T-helper 9 cell (primary cell): Measurements from ENCODE around the gene ALG9.
A peak's percentile ranks its signal among the peaks of the same experiment; 100 is the strongest.
"Not testable (repeated sequence)": the region's sequence is repeated elsewhere in the genome, so short reads cannot be mapped to it uniquely, and the experiment has no call there.

Experiments used
- DNase-seq: peaks from one replicate; pipeline ENCODE4 v3.0.0-alpha.2; 2020
- total RNA-seq, 2 donors: gene quantifications; one replicate each; lab custom pipeline; 2026; lab: John Stamatoyannopoulos, UW

The ALG9 gene, protein sequence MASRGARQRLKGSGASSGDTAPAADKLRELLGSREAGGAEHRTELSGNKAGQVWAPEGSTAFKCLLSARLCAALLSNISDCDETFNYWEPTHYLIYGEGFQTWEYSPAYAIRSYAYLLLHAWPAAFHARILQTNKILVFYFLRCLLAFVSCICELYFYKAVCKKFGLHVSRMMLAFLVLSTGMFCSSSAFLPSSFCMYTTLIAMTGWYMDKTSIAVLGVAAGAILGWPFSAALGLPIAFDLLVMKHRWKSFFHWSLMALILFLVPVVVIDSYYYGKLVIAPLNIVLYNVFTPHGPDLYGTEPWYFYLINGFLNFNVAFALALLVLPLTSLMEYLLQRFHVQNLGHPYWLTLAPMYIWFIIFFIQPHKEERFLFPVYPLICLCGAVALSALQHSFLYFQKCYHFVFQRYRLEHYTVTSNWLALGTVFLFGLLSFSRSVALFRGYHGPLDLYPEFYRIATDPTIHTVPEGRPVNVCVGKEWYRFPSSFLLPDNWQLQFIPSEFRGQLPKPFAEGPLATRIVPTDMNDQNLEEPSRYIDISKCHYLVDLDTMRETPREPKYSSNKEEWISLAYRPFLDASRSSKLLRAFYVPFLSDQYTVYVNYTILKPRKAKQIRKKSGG
- 6.3 to 9.2 reads per million in 2 donors for total RNA-seq

DNA sequence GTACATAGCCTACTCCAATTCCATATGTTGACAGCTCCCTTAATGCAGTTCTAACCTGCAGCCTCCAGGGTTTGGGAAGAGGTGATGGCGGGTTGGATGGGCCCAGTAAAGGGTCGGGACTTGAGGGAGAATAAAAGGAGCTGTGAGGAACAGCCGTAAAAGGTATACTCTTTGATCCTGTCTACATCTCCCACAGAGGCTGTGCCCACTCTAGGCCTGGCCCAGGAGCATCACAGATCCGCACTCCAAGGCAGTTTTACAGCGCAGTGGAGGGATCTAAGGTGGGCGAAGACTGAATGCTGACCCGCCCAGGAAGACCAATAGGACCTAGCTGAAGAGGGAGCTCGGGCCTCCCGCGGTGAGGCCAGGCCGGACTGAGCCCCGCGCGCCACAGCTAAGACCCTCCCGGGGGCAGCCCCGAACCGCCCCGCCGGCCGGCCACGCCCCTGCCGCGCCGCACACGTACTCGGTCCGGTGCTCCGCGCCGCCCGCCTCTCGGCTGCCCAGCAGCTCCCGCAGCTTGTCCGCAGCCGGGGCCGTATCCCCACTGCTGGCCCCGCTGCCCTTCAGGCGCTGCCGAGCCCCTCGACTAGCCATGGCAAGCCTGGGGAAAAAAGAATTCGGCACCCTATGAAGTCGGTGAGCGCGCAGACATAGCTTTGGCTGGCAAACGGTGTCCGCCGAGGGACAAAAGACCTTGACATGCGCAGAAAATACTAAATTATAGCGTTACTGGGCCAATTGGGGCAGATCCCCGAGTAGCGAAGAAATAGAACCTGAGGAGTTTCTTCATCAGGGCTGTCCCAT lies at the start of gene ALG9:
TSS of gene ALG9 (minus strand) at position 696 of the 807 bp plus-strand sequence. CDS start at position 597, 99 bp downstream.
- peak; percentile 92 for DNase-seq

DNA sequence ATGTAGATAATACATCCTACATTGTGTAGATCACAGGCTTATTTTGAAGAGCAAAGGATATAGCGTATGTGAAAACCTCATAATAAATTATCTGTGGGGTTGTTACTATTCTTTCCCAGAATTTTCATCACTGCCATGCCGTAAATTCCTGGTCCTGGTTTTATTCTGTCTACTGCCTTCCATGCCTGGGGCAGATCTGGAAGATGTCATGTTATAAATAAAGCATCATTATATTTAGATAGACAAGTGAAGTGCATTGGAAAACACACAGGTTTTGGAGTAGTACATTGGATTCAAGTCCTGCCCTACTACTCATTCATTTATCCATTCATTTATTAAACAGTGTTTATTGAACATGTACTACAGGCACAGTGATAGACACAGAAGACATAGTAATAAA lies 49.5 kb upstream of the ALG9 start:
- no peak for DNase-seq

DNA sequence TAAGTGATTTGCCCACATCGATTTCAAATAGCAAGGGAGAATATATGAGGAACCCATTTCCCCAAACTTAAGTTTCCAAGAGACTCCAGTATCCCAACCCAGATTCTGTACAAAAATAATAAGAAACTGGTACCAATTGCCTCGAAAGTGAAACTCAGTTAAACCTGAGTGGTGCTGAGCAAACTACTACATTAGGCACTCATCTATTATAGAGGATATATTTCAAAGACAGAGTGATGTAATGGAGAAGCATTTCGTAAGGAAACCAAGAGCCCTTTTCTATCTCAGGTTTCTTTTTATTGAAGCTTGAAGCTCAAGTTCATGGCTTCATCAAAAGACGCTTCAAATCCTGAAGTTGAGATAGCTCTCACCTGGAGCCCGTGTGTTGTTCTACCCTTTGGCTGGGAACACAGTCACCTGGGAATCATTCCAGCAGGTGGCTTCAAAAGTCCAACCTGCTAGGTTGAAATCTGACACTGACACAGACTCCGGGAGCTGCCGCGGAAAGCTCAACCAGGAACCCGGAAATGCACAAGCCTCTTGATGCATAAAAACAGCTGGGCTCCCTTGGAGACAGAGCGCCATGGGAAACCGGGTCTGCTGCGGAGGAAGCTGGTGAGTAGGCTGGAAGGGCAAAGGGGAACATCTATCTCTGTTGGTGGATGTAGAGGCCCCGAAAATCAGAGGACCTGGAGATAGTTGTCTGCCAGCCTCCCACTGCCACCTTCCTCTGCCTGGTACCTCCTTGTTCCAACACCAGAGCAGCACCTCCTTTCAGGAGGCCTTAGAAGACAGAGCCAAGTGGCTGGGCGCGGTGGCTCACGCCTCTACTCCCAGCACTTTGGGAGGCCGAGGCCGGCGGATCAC lies 47.2 kb upstream of the ALG9 start, which contains the start of gene C11orf52:
TSS of gene C11orf52 (plus strand) at position 524 of the 867 bp plus-strand sequence. CDS start at position 584, 60 bp downstream.
- no peak for DNase-seq

DNA sequence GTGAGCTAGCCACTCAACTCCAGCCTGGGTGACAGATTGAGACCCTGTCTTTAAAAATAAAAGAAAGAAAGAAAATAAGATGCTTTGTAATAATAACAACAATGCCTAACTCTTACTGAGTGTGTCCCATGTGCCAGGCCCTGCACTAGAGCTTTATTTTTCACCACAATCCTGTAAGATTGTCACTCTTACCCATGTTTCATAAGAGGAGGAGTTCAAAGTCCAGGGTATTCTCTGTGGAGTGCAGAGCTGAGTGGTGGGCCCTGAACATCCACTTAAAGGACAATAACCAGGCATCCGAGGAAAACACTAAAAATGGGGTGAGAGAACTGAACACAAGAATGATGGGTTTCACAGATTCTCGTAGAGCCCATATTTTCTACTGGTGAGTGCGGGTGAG lies 46.4 kb upstream of the ALG9 start:
- no peak for DNase-seq

DNA sequence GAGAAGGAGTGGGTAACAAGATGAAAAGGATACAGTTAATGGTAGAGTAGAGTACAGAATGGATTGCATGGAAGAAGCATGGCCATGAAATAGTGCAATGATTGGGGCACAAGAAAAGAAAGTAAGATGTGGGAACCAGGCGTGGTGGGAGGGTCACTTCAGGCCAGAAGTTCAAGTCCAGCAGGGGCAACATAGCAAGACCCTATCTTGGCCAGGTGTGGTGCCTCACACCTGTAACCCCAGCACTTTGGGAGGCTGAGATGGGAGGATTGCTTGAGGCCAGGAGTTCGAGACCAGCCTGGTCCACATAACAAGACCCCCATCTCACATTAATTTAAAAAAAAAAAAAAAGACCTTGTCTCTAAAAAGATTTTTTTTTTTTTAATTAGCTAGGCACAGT lies 45.9 kb upstream of the ALG9 start:
- no peak for DNase-seq

DNA sequence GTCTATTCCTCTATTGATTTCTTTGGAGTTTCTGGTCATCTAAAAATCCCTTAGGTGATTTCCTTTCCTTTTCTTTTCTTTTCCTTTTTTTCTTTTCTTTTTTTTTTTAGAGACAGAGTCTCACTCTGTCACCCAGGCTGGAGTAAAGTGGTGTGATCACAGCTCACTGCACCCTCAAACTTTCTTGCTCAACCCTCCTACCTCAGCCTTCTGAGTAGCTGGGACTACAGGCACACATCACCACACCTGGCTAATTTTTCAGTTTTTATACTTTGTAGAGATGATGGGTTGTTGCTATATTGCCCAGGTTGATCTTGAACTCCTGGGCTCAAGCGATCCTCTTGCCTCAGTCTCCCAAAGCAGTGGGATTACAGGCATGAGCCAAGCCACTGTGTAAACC lies 45.4 kb upstream of the ALG9 start:
- DNase-seq: no peak

DNA sequence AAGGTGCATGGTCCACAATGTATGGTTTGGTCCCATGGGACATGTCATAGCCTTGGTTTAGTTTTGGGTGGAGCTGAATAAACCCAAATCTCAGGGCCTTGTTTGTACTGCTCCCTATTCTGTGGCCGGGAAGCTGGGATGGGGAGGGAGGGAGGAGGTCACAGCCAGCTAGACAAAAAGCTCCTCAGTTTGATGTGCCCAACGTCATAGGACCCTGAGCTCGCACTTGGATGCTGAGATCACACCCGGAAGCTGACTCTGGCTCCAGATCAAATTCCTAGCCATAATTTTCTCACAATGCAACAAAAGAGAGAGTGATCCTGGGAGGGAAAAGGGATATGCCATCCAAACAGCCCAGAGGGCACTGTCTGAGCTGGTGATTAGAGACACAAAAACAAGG lies 42.6 kb upstream of the ALG9 start:
- no peak for DNase-seq

DNA sequence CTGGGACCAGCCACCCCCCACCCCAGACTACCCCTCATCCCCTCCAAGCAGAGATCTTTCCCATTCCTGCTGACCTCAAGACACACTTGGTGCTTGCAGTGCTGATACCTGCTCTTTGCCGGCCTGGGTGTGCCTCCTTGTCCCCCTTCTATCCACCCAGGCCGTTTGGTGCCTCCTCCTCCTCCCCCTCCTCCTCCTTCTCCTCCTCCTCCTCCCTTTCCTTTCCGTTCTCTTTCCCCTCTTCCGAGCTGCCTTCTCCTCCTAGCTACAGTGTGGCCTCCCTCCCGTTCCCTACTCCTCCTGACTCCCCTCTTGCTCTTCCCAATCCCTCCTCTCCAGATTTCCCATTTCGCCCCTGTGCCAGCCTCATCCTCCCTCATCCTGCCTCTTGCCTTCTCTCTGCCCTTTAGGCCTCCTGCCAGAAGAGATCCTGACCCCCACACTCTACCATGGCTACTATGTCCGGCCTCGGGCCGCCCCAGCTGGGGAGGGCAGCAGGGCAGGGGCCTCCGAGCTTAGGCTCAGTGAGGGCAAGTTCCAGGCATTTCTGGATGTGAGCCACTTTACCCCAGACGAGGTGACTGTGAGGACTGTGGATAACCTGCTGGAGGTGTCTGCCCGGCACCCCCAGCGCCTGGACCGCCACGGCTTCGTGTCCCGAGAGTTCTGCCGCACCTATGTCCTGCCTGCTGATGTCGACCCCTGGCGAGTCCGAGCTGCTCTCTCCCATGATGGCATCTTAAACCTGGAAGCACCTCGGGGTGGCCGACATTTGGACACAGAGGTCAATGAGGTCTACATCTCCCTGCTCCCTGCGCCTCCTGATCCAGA lies 41.9 kb upstream of the ALG9 start:
- no peak for DNase-seq

DNA sequence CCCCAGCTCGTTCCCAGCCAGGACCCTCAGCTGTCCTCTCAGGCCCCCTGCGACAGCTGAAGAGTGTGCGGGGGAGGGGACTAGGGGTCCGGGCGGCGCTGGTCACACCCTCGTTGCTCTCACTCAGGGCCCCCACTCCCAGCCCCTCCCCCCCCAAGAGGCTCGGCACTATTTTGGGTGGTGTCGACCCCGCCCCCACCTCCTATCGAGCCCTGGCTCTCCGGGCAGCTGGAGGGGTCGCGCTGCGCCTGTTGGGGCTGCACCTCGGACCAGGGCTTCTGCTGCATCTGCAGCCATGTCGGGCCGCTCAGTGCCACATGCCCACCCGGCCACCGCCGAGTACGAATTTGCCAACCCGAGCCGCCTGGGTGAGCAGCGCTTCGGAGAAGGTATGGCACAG lies 41.2 kb upstream of the ALG9 start, which contains the start of gene HSPB2:
TSS of gene HSPB2 (plus strand) at position 200 of the 400 bp plus-strand sequence. CDS start at position 296, 96 bp downstream.
- DNase-seq: no peak

DNA sequence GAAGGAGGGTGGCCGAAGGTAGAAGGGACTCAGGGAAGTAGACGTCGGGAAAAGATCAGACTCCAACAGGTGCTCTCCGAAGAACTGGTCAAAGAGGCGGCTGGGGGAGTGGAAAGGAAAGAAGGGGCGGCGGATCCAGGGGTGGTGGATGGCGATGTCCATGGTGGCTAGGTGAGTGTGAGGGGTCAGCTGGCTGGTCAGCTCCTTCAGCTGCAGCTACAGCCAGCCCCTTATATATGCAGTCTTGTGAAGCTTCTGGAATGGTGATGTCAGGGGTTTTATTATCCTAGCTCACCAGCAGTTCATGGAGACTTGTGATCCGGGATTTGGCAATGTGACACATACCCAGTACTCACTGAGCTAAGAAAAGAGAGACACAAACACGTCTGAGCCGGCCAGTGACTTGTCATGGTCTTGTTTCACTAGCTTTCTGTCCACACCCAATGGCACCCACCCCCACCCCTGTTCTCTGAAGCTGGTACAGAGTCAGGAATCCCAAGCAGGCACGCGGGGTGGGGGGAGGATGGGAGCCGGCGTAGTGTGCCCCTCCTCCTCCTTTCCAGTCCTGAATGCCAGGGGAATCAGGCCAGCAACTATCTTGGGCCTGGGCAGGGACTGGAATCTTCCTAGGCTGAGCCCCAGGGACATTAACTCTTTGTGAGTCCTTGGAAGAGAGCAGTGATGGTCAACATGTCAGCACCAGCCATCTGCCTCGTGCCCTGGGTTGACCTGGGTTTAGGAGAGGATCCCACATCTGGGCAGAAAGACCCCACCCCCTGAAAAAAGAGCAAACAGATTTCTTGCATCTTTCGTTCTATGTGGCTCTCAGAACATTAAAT lies 40.4 kb upstream of the ALG9 start, which contains the start of gene CRYAB:
TSS of gene CRYAB (minus strand) at position 208 of the 839 bp plus-strand sequence. CDS start at position 162, 46 bp downstream.
- DNase-seq: no peak

DNA sequence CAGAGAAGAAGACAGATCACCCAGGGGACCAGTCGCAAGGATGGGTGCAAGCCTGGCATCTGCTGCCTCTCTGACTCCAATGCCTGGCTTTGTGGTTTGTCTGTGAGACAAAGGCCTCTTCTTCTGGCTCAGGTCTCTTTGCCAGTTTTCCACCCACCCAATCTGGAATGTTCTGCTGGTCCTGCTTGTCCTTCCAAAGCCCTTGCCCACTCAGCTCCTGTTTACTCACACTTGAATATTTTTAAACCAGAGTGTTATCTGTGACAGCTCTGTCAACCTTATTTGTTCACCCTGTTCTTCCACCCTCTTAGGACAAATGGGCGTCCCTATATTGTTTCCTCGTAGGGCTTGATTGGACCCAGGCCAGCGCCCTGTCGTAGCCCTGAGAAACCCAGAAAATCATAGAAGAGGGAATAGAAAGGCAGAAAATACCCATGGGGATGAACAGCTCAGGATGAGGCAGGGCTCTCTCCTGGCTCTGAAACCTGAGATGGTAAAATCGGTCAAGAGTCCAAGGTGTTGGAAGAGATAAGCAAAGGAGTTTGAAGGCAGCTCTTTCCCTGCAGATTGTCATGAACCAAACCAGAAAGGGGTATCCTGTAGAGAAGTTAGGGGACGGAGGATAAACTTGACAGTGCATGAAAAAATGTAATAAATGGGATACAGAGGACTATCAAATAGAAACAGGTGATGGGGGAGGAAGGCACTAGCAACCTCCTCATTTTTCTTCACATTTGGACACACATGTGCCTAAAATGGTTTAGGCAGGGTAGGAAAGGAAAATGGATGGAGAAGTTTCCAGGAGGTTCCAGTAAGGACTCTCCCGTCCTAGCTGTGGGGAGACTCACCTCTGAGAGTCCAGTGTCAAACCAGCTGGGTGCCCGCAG lies 39.5 kb upstream of the ALG9 start:
- DNase-seq: no peak

DNA sequence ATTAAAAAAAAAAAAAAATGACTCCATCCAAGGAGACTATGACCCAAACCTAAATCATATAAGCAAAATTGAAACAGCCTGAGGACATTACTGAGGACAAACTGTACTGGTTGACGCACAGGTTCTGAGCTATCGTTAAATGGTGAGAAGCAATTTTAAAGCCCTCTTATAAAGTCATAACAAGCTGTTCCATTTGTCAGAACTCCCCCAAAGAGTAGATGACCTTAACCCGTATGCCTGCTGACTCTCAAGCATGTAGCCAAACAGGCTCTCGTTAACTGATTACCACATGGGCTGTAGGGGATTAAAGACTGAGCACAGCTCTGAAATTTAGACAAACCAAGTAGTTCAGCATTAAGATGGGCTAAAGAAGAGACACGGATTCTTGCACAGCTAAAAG lies 38.0 kb upstream of the ALG9 start:
- no peak for DNase-seq

DNA sequence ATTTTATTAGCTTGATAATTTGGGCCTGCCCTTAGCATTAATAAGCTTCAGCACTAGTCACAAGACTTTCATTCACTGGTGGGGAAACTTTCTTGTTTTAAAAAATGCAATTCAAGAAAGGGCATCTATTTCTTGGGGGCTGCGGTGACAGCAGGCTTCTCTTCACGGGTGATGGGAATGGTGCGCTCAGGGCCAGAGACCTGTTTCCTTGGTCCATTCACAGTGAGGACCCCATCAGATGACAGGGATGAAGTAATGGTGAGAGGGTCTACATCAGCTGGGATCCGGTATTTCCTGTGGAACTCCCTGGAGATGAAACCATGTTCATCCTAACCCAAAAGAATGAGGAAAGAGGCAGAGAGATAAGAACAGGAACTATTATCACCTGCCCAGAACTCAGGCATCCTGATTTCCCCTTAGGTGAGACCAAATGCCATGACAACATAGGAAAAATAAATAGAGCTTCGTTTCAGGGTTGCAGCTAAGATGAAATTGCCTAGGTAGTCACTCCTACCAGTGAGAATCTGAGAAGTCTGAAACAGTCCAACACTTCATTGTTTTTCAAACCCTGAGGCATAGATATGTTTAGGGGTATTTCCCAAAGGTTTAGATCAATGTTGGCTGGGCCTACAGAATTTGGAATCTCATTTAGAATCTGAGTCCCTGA lies 37.4 kb upstream of the ALG9 start:
- DNase-seq: no peak

DNA sequence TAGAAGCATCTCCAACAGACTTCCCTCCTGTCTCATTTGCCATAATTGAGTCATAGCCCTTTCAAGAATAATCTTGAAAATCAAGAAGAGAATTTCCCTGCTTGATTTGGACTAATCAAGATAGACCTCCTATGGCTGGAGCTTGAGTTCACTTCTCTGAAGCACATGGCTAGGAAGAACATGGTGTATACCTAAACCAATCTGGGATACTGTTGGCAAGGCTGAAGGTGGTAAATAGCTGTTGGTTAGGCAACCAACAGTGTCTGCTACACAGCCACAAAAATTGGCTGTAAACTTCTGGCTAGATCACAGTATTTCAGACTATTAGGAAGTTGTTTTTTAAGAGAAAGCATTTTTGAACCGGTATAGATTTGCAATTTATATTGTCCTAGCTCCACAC lies 35.3 kb upstream of the ALG9 start:
- DNase-seq: no peak

DNA sequence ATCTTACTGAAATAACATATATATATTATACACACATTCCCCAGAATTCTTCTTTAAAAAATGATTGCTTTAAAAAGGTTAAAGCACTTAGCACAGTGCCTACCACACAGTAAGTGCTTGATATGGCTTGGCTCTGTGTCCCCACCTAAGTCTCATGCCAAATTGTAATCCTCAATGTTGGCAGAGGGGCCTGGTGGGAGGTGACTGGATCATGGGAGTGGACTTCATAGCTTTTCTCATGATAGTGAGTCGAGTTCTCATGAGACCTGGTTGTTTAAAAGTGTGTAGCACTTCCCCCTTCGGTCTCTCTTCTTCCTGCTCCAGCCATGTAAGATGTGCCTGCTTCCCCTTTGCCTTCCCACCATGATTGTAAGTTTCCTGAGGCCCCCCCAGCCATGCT lies 34.0 kb upstream of the ALG9 start:
- no peak for DNase-seq

DNA sequence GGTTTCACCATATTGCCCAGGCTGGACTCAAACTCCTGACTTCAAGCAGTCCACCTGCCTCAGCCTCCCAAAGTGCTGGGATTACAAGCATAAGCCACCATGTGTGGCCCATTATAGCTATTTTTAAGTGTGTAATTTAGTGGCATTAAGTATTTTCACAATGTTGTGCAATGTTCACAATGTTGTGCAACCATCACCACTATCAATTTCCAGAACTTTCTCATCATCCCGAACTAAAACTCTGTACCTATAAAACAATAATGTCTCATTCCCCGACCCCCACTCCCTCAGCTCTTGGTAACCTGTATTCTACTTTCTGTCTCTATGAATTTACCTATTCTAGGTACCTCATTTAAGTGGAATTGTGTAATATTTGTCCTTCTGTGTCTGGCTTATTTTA lies 15.5 kb upstream of the ALG9 start:
- DNase-seq: no peak

DNA sequence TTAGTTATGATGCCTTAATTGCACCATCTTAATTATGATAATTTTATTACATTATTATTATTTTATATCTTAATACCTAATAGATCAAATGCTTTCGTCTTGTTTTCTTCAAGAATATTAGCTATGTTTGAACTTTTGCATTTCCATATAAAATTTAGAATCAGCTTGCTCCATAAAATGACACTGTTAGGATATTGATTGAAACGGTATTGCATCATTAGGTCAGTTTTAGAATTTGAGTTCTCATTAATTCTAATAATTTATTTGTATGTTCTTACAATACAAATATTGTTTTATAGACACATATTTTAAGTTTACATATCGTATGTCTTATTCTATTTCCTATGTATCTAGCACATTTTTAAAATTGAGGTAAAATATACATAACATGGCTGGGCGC lies 14.7 kb upstream of the ALG9 start:
- DNase-seq: no peak

DNA sequence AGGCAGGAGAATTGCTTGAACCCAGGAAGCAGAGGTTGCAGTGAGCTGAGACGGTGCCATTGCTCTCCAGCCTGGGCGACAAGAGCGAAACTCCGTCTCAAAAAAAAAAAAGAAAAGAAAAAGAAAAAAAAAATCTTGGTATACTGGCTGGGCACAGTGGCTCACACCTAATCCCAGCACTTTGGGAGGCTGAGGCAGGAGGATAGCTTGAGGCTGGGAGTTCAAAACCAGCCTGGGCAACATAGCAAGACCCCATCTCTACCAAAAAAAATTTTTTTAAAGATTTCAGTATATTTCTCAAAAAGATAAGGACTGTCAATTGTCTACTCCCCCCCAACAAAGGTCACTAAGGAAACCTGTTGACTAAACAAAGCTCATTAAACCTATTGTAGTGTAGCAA lies 13.7 kb upstream of the ALG9 start:
- not testable (repeated sequence) for DNase-seq

DNA sequence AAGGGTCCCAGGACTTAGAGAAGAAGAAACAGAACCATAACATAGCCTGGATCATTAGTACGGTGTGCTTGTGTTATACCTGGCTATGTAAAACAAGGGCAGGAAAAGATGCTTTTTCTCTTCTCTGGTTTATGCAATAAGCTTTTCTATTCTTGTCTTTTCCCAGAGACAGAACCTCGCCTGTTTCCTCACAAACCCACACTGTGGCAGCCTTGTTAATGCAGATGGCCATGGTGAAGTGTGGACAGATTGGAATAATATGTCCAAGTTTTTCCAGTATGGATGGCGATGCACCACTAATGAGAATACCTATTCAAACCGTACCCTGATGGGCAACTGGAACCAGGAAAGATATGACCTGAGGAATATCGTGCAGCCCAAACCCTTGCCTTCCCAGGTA lies 10.8 kb upstream of the ALG9 start:
- no peak for DNase-seq
